Retinal pigment epithelial cell (primary cell): ENCODE results near the gene CD2AP.
"Not testable (repeated sequence)": the region's sequence is repeated elsewhere in the genome, so short reads cannot be mapped to it uniquely, and the experiment has no call there.

Experiments
- DNase-seq: peaks from one replicate; pipeline ENCODE4 v3.0.0-alpha.2; 2010; ENCODE audit warnings: low read depth
- H3K4me3 ChIP-seq: 2 replicates; pipeline ENCODE4 v1.5.1; 2011; ENCODE audit warnings: mild to moderate bottlenecking, low read length, control low read depth, moderate library complexity
- CTCF ChIP-seq: conservative IDR thresholded peaks from 2 replicates; pipeline ENCODE4 v1.5.1; 2011; ENCODE audit warnings: low read depth, low read length, control low read depth, inconsistent platforms

Gene CD2AP

GRCh38 chr6:47534063-47534462 lies 56.5 kb downstream of the CD2AP start:
- no peak for DNase-seq
- TF ChIP-seq CTCF = no peak
- no peak overlapping the region for H3K4me3 ChIP-seq

DNA sequence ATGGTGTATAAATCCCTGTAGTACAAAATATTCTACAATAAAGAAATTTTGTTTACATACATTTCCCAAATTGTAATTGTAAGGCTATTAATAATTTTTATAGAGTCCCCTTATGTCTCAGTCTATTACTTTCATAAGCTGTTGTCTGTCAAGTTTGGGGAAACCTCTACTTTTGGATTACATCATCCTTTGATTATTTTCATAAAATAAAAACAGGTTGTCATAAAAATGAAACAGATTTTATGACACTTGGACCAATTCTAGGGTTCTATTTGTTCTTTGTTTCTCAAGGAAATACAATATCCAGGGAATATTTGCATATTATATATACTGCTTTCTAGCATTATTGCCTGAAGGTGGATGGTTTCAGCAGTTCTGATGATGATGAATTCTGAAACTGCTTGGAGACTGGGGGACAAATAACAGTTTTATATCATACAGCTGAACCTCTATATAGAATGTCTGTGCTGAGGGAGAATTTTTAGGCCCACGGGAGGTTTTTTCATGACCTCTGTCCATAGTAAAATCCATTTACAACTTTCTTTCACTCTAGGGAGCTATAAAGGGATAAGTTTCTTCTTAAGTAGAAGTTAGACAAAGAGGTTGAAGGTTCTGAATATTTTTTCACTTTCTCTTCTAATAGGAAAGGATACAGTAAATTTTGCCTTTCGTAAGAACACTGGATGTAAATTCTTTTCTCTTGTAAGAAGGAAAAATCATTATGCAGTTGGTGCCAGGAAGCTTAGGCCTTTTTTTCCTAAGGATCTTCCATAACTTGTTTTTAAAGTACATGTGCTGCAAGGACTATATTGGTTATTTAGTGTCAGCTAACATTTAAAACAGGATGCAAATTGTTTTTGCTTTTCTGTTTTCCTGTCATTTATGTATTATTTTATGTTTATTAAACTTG lies 58.0 kb downstream of the CD2AP start:
- no peak for DNase-seq
- H3K4me3 ChIP-seq = no peak overlapping the region
- TF ChIP-seq CTCF = no peak

DNA sequence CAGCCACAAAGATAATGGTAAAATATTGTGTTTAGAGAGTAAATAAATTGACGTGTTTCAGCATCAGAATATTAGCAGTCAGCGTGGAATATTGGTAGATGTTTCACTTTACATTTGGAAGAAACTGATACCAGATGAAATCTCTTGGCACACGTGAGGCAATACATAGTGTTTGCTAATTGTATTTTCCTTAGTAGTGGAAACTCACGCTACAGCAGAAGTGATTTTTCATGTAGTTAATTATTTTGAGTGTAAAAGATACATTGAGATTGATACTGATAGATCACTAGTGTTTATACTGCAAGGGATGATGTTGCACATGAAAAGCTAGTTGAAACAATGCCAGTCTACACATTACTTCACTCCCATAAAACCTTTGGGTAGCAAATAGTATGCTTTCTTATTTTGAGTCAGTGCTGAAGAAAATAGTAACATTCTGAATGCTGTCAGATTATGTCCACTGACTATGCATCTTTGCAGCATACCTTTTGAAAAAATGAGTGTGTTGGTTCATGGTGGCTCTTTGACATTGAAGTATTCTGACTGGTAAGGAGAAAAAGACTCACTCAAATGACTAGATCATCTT lies 59.3 kb downstream of the CD2AP start:
- H3K4me3 ChIP-seq = no peak overlapping the region
- DNase-seq = no peak
- TF ChIP-seq CTCF = no peak

GRCh38 chr6:47545223-47545622 lies 67.6 kb downstream of the CD2AP start:
- no peak for TF ChIP-seq CTCF
- DNase-seq = no peak
- no peak overlapping the region for H3K4me3 ChIP-seq

DNA sequence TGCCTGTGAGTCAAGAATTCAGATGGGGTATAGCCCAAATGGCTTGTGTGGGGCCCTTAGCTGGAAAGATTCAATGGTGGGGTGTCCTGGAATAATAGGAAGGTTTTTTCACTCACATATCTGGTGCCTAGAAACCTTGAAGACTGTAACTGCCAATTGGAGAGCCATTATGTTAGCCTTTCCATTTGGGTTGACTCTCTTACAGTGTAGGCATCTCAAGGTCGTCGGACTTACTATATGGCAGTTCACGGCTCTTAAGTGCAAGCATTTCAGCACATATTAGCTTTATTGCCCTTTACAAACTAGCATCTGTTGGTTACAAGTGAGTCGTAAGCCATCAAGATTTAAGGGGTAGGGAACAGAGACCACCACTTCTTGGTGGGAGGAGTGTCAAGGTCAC lies 74.1 kb downstream of the CD2AP start:
- no peak overlapping the region for H3K4me3 ChIP-seq
- no peak for TF ChIP-seq CTCF
- DNase-seq = no peak

DNA sequence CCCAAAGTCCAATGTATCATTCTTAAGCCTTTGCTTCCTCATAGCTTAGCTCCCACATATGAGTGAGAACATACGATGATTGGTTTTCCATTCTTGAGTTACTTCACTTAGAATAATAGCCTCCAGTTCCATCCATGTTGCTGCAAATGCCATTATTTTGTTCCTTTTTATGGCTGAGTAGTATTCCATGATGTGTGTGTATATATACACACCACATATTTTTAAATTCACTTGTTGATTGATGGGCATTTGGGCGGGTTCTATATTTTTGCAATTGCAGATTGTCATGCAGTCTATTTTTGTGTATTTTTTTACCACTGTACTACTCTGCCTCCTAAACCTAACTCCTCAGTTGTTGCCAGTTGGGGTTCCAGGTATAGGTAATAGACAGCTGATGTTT lies 74.7 kb downstream of the CD2AP start:
- no peak for DNase-seq
- no peak overlapping the region for H3K4me3 ChIP-seq
- TF ChIP-seq CTCF = no peak

DNA sequence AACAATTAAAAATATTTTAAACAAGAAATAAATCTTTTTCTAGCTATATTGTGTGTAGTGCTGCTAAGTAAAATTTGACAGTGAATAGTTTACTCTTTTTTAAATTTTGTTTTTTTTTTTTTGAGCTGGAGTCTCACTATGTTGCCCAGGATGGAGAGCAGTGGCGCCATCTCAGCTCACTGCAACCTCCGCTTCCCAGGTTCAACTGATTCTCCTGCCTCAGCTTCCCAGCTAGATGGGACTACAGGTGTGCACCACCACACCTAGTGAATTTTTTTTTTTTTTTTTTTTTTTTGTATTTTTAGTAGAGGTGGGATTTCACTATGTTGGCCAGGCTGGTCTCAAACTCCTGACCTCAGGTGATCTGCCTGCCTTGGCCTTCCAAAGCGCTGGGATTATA lies 75.7 kb downstream of the CD2AP start:
- DNase-seq, H3K4me3 ChIP-seq: not testable (repeated sequence)

DNA sequence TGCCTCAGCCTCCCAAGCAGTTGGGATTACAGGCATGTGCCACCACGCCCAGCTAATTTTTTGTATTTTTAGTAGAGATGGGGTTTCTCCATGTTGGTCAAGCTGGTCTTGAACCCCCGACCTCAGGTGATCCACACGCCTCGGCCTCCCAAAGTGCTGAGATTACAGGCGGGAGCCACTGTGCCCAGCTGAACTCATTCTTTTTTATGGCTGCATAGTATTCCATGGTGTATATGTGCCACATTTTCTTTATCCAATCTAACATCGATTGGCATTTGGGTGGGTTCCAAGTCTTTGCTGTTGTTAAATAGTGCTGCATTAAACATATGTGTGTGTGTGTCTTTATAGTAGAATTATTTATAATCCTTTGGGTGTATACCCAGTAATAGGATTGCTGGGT lies 78.9 kb downstream of the CD2AP start:
- not testable (repeated sequence) for DNase-seq, H3K4me3 ChIP-seq
